Rectal smooth muscle tissue (tissue), 1 donor: ENCODE data around the gene RAB15.

Experiments
- H3K27ac ChIP-seq: one replicate; pipeline ENCODE4 v1.7.0; 2013; ENCODE audit warnings: low read depth, low read length, inconsistent platforms
- H3K27me3 ChIP-seq: one replicate; pipeline ENCODE4 v1.7.0; 2013; ENCODE audit warnings: low read length; ENCODE audit not compliant: control insufficient read depth, insufficient read depth
- H3K36me3 ChIP-seq: one replicate; pipeline ENCODE4 v1.7.0; 2013; ENCODE audit warnings: low read length; ENCODE audit not compliant: control insufficient read depth, insufficient read depth
- H3K4me1 ChIP-seq: one replicate; pipeline ENCODE4 v1.7.0; 2013; ENCODE audit warnings: low read length; ENCODE audit not compliant: control insufficient read depth, insufficient read depth
- H3K4me3 ChIP-seq: one replicate; pipeline ENCODE4 v1.7.0; 2013; ENCODE audit warnings: low read length
- H3K9ac ChIP-seq: one replicate; pipeline ENCODE4 v1.7.0; 2013; ENCODE audit warnings: low read length

The RAB15 gene

DNA sequence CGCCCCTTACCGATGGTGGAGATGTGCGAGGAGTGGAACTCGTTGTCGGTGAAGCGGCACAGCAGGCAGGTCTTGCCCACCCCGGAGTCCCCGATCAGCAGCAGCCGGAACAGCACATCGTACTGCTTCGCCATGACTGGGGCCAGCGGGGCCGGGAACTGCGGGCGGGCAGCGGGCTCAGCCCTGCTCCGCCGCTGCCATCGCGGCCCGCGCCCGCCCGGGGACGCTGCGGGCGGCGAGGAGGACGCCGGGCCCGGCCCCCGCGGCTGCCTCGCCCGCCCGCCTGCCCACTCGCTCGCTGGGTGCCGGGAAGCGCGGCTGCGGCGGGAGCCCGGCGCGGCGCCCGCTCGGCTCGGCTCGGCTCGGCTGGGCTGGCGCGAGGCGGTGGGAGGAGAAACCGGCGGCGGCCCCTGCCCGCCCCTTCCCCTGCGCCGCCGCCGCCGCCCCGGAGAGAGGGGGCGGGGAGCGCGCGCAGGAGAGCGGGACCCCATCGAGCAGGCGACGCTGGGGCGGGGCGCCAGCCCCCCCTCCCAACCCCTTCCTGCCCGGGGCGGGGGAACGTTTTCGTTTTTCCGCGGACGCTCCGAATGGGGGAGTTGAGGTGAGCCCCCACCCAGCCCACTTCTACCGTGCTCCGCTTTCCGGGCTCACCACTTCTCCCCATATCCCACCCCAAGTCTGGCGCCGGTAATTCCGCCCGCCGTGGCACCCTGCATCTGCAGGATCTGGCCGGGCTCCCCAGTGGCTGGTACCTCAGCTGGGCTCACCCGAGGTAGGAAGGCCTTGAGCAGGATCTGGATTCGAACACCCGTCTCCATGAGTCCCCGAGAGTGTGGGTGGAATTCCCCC, at the start of gene RAB15:
Gene RAB15, minus strand, starts transcription at position 394 of the 849 bp plus-strand sequence. Its CDS starts 260 bp downstream, at position 134.
- Histone ChIP-seq H3K27me3 (no peaks in the 10 kb centered on the region), H3K9ac (peak within 1 kb of the TSS; percentile 40), H3K27ac (no peak within 1 kb of the TSS), H3K4me1 (no peaks in the 10 kb centered on the region), H3K36me3 (no peaks in the 10 kb centered on the region), H3K4me3 (peak within 1 kb of the TSS; percentile 71)

DNA sequence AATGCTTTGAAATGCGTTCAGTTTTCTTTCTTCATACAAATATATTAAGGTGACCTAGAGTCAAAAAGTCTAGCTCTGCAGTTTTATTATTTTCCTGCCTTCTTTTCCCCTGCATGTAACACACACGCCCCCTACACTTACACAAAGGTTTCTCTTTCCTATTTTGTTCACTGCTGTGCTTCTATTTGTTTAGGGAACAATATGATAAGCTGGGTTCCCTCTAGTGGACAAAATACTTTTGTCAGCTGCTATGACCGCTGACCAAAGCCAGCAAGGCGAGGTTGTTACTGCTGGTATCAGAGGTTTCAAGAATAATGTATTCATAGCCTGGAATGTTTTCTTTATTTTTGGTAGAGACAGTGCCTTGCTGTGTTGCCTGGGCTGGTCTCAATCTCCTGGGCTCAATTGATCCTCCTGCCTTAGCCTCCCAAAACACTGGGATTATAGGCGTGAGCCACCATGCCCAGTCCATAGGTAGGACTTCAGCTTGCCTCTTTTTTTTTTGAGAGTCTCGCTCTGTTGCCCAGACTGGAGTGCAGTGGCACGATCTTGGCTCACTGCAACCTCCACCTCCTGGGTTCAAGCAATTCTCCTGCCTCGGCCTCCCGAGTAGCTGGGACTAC, 47.9 kb upstream of the RAB15 start:
- peaks cover 2% of the 10 kb centered on the region for H3K4me1 ChIP-seq
- H3K36me3 ChIP-seq, result peaks cover 3% of the 10 kb centered on the region
- no peaks in the 10 kb centered on the region for H3K27me3 ChIP-seq
- no peak overlapping the region for H3K4me3 ChIP-seq
- no peak overlapping the region for H3K9ac ChIP-seq
- H3K27ac ChIP-seq, result no peak overlapping the region

DNA sequence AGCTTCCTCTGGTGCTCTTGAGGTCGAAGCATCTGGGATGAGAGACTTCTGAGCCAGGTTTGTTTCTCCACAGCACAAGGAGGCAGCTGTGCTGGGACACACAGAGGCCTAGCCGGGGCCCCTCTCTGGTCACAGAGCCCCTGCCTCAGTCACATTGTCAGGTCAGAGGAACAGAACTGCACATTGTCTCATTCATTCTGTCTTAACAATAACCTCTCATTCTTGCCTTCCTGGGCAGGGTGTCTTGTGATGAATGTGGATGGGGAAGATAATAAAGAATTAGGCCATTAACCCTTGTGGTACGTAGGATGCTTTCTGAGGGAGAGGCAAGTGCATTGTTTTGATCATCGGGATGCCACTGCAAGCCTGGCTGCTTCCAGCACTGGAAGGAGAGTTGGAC, 44.3 kb upstream of the RAB15 start:
- Histone ChIP-seq H3K9ac (no peak overlapping the region), H3K27me3 (no peaks in the 10 kb centered on the region), H3K36me3 (peaks cover 7% of the 10 kb centered on the region), H3K4me3 (no peak overlapping the region), H3K4me1 (peaks cover 2% of the 10 kb centered on the region), H3K27ac (no peak overlapping the region)

DNA sequence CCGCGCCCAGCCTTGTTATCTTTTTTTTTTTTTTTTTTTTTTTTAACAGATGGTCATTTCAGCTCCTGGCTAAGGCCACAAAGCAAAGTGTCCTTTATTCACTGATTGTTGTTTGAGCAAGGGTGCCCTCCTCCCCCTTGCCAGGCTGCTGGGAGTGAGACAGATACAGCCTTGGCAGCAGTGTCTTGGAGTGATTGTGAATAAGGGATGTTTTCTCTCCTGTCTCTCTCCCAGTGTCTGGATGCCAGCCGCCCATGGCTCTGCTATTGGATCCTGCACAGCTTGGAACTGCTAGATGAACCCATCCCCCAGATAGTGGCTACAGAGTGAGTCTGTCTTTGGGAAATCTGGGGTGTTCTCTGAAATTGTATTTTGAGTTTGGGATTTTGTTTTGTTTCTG, 43.3 kb upstream of the RAB15 start:
- peaks cover 7% of the 10 kb centered on the region for H3K36me3 ChIP-seq
- H3K4me3 ChIP-seq, result no peak overlapping the region
- no peaks in the 10 kb centered on the region for H3K27me3 ChIP-seq
- no peak overlapping the region for H3K9ac ChIP-seq
- peaks cover 2% of the 10 kb centered on the region for H3K4me1 ChIP-seq
- H3K27ac ChIP-seq, result no peak overlapping the region

DNA sequence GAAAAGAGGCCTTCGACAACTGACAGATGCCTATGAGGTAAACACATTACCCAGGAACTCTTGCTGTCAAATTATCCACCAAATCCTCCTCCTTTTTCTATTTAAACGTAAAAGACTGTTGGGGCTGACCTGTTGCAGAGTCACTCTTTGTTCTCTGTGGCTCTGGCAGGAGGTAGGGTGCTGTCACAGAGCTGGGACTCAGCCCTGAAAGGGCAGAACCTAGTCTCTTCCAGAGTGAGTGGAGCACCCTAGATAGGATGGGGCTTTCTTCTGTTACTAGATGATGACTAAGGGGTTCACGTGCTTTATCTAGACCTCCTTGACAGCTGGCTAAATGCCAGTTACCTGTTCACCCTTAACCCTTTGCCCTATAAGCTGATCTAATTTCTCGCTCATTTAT, 40.2 kb upstream of the RAB15 start:
- H3K9ac ChIP-seq, result no peak overlapping the region
- H3K36me3 ChIP-seq, result peaks cover 7% of the 10 kb centered on the region
- H3K27ac ChIP-seq, result no peak overlapping the region

DNA sequence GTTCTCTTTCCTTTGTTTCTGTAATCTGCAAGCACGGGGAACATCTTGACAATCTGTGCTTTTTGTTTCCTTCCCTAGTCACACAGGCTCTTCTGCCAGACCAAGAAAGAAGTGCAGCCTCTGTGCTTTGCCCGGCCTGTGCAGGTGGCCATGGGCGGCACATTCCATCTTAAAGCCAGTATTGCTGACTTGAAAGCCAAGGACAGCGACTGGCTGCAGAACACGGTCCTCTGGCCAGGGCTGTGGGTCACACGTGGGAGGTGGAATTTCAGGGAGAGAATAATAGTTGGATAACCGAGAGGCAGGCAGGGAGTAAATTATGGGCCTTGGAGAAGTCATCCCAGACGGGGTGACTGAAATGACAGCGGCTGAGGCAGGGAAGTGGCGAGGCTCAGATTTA, 39.4 kb upstream of the RAB15 start:
- Histone ChIP-seq H3K4me3 (no peak overlapping the region), H3K36me3 (peaks cover 6% of the 10 kb centered on the region), H3K9ac (no peak overlapping the region)

More for the DNA sequence above, 40.2 kb upstream of the RAB15 start:
- H3K27me3 ChIP-seq, result no peaks in the 10 kb centered on the region
- no peaks in the 10 kb centered on the region for H3K4me1 ChIP-seq
- H3K4me3 ChIP-seq, result no peak overlapping the region

DNA sequence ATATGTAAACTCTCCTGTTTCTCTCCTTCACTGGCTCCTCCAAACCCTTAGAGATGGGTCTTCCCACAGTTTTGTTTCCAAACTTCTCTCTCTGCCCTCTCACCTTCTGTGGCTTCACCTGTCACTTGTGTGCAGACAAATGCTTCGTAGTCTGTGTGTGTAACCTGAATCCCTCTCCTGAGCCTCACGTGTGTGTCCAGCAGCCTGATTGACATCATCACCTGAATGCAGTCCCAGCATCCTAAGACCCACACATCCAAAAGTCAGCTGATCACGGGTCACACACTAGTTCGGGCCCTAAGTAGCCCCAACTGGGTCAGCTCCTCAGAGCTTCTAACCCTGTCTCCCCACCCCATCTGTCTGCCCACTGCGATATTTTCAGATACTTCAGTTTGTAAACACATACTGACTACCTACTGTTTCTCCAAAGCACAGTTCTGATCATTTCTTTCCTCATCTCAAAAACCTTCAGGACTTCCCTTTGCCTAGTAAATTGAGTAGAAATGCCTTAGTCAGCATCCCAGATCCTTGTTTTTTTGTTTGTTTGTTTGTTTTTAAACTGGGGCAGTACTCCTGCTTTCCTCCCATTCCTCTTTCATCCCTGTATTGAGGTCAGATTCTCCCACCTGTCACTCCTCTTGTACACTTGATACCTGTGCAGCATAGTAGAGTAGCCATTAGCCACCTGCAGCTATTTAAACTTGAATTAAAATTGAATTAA, 38.2 kb upstream of the RAB15 start:
- H3K36me3 ChIP-seq, result peaks cover 7% of the 10 kb centered on the region

More for the DNA sequence above, 39.4 kb upstream of the RAB15 start:
- Histone ChIP-seq H3K4me1 (no peaks in the 10 kb centered on the region), H3K27me3 (no peaks in the 10 kb centered on the region), H3K27ac (no peak overlapping the region)

DNA sequence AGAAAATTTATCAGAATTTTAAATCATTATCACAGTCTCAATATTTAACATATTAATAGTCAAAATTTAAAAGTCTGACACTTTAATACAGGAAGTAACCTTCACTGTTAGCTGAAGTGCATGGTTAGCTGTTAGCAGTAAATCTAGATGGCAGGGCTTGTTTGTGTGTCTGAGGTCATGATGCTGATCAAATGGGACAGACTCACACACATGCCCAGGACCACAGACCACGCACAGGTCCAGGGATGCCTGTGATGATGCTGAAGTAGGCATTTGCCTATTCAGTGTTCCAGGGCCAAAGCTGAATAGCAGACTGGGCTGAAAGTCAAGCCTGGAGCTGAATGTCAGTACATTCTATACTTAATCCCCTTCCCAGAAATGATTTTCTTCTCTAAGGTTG, 35.1 kb upstream of the RAB15 start:
- Histone ChIP-seq H3K4me1 (no peaks in the 10 kb centered on the region), H3K4me3 (no peak overlapping the region), H3K36me3 (peaks cover 3% of the 10 kb centered on the region), H3K9ac (no peak overlapping the region), H3K27ac (no peak overlapping the region), H3K27me3 (no peaks in the 10 kb centered on the region)

More for the DNA sequence above, 38.2 kb upstream of the RAB15 start:
- H3K27me3 ChIP-seq, result no peaks in the 10 kb centered on the region
- no peak overlapping the region for H3K9ac ChIP-seq
- H3K4me1 ChIP-seq, result no peaks in the 10 kb centered on the region
- H3K4me3 ChIP-seq, result no peak overlapping the region
- H3K27ac ChIP-seq, result no peak overlapping the region

DNA sequence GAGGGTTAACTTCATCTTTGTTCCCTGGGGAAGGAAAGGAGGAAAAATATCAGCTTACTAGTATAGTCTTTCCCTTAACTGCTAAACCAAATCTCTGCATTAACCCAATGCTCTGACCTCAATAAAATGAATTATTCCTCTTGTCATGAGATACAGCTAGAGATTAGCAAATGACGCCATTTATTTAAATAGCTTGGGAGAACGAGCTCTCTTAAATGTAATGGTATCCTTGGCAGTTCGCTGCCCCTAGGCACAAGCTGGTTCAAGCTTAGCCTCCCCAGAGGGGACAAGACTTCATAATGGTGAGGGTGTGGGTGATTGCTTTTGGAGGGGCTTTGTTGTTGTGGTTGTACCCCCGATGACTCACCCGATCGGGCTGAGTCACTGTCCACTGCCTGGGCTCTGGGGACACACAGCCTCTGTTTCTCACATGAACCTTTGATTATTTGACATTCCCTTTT, 34.2 kb upstream of the RAB15 start:
- Histone ChIP-seq H3K27ac (no peak overlapping the region), H3K4me3 (no peak overlapping the region), H3K36me3 (peaks cover 3% of the 10 kb centered on the region), H3K9ac (no peak overlapping the region), H3K4me1 (no peaks in the 10 kb centered on the region), H3K27me3 (no peaks in the 10 kb centered on the region)

DNA sequence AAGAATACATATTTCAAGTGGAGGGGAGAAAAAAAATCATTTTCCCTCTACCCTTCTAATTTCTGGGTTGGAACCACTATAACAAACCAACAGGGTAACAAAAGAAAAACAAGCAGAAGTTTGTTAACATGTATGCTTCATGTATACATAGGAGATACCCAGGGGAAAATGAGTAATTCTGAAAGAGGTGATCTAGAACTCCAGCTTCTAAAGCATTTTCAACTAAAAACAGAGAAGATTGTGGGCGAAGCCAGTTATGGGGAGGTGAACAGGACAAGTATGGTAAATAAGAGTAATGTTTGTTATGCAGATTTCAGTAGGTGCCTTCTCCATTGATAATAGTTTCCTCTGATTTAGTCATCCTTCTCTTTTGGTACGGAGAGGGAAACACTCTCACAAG, 31.3 kb upstream of the RAB15 start:
- peaks cover 3% of the 10 kb centered on the region for H3K36me3 ChIP-seq
- H3K27ac ChIP-seq, result no peak overlapping the region

DNA sequence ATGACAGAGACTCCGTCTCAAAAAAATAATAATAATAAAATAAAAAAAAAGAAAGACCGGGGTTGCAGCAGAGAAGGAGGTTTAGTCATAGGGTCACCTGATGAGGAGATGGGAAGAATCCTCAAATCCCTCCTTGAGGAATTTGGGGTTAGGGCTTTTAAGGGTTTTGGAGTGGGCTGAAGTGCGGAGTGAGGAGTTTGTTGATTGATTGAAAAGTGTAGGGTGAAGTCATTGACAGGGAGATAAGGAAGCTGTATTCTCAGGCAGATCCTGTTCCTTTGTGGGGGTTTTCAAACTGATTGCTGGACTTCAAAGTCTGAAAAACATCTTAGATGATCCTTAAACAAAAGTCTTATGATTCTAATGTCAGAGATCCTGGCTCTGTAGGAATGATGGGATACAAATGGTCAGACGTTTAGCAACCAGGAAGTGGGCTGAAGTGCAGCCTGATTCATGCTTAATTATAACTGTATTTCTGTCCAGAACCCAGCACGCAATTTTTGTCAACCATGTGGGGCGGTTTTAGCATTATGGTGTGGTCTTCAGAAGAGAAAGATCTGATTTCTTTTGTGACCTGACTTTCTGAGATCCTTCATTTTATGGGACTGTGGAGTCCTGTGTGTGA, 30.6 kb upstream of the RAB15 start:
- Histone ChIP-seq H3K27me3 (no peaks in the 10 kb centered on the region), H3K27ac (no peak overlapping the region), H3K9ac (no peak overlapping the region), H3K4me1 (no peaks in the 10 kb centered on the region), H3K4me3 (no peak overlapping the region), H3K36me3 (peaks cover 3% of the 10 kb centered on the region)

More for the DNA sequence above, 31.3 kb upstream of the RAB15 start:
- no peaks in the 10 kb centered on the region for H3K27me3 ChIP-seq
- H3K4me1 ChIP-seq, result no peaks in the 10 kb centered on the region
- H3K4me3 ChIP-seq, result no peak overlapping the region
- H3K9ac ChIP-seq, result no peak overlapping the region

DNA sequence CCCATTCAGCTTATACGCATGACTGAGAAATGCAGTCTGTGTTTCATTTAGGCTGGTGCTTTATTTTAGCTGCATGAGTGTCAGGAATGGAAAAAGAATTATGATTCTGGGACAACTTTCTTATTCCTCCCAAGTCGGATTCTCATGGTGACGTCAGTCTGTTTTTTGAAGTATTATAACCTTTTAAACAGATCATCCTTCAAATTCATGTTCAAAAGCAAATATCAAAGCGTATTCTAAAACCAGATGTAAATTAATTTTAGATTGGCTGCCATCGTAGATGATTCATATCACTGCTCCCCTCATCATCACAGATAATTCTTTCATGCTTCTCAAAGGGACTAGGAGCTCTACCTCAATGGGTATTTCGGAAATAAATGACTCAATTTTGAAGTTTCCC, 29.6 kb upstream of the RAB15 start:
- Histone ChIP-seq H3K27ac (no peak overlapping the region), H3K9ac (no peak overlapping the region), H3K36me3 (peaks cover 3% of the 10 kb centered on the region), H3K4me1 (no peaks in the 10 kb centered on the region), H3K4me3 (no peak overlapping the region), H3K27me3 (no peaks in the 10 kb centered on the region)
